Measurements from ENCODE around the gene SLC15A4.

GRCh38 chr12:128772249-128772648 is 51.5 kb downstream of the SLC15A4 start:
- TF ChIP-seq RXRA (IDR thresholded peaks at IDR 0.05) (no peak), CTCF (IDR thresholded peaks at IDR 0.05; ENCODE audit: low read depth, low read length, missing input control) (no peak), REST (IDR thresholded peaks at IDR 0.05) (no peak), GABPA (IDR thresholded peaks at IDR 0.05 in 1 of 2, conservative IDR thresholded peaks at IDR 0.05 in 1 of 2) (no peak), MAX (IDR thresholded peaks at IDR 0.05) (no peak), JUND (IDR thresholded peaks at IDR 0.05) (no peak), SP1 (IDR thresholded peaks at IDR 0.05) (no peak), YY1 (IDR thresholded peaks at IDR 0.05) (no peak), FOXA1 (IDR thresholded peaks at IDR 0.05) (no peak), RAD21 (IDR thresholded peaks at IDR 0.05) (no peak), TAF1 (conservative IDR thresholded peaks at IDR 0.05) (no peak)

All from liver (tissue), 3 donors.